HepG2 (cell line): Measurements from ENCODE around the gene LUC7L2. TPM values are rescaled to one million over a fixed set of nuclear protein-coding genes. Genes with fewer than 3 reads are reported as not detected.

Source experiments
- ADNP ChIP-seq: sonication (generic); formaldehyde crosslinking; IDR thresholded peaks from 2 replicates; pipeline ENCODE4 v1.4.0; 2020; ENCODE audit warnings: missing genetic modification reagents
- ARNT ChIP-seq: fragments of 450-650 bp; IDR thresholded peaks from 2 replicates; pipeline ENCODE4 v1.6.1; 2017
- ARNT2 ChIP-seq: sonication (generic); formaldehyde crosslinking; IDR thresholded peaks from 2 replicates; pipeline ENCODE4 v1.8.0; 2022; ENCODE audit warnings: mild to moderate bottlenecking, low read depth, missing genetic modification reagents, moderate library complexity
- ARNTL ChIP-seq: sonication (generic); formaldehyde crosslinking; IDR thresholded peaks from 2 replicates; pipeline ENCODE4 v1.4.0; 2020; ENCODE audit warnings: mild to moderate bottlenecking, missing genetic modification reagents
- CEBPB ChIP-seq: IDR thresholded peaks from 2 replicates; pipeline ENCODE4 v1.6.1; 2011; ENCODE audit warnings: low read depth, low read length, improper control_type of control experiment, borderline replicate concordance
- CREM ChIP-seq, 2 experiments: sonication (generic) in 1 of 2; formaldehyde crosslinking in 1 of 2; IDR thresholded peaks; 2 replicates each; pipeline versions ENCODE4 v1.4.0 to v1.6.1; 2016 to 2020; ENCODE audit warnings: antibody characterized with exemption in 1 of 2, mild to moderate bottlenecking in 1 of 2, missing genetic modification reagents in 1 of 2
- FOXA3 ChIP-seq: IDR thresholded peaks from 2 replicates; pipeline ENCODE4 v1.6.1; 2016; ENCODE audit warnings: missing genetic modification reagents, missing compliant biosample characterization
- HDAC6 ChIP-seq: fragments of 200-600 bp; sonication (generic); IDR thresholded peaks from 2 replicates; pipeline ENCODE4 v1.7.0; 2017; ENCODE audit warnings: mild to moderate bottlenecking, antibody characterized with exemption, low read length, low read depth
- HNRNPH1 ChIP-seq: fragments of 200-400 bp; formaldehyde crosslinking; optimal IDR thresholded peaks from 2 replicates; pipeline ENCODE3; 2017; ENCODE audit warnings: mild to moderate bottlenecking, low read depth, low read length
- IKZF4 ChIP-seq: sonication (generic); formaldehyde crosslinking; IDR thresholded peaks from 2 replicates; pipeline ENCODE4 v1.5.1; 2020; ENCODE audit warnings: borderline replicate concordance, mild to moderate bottlenecking, low read depth, missing genetic modification reagents; ENCODE audit errors: not compliant biosample characterization
- JARID2 ChIP-seq: sonication (generic); formaldehyde crosslinking; IDR thresholded peaks from 2 replicates; pipeline ENCODE4 v1.8.1; 2023; ENCODE audit warnings: missing genetic modification reagents, inconsistent platforms; ENCODE audit not compliant: insufficient replicate concordance
- JDP2 ChIP-seq: sonication (generic); formaldehyde crosslinking; IDR thresholded peaks from 2 replicates; pipeline ENCODE4 v1.8.1; 2022; ENCODE audit warnings: missing genetic modification reagents, borderline replicate concordance
- LCORL ChIP-seq, 2 experiments: fragments of 450-650 bp in 1 of 2; sonication (generic) in 1 of 2; formaldehyde crosslinking in 1 of 2; IDR thresholded peaks; 2 replicates each; pipeline versions ENCODE4 v1.5.0 to v1.6.1; 2017 to 2020; ENCODE audit warnings: antibody characterized with exemption in 1 of 2, missing genetic modification reagents in 1 of 2
- MED1 ChIP-seq: sonication (generic); formaldehyde crosslinking; IDR thresholded peaks from 2 replicates; pipeline ENCODE4 v1.4.0; 2020; ENCODE audit warnings: missing genetic modification reagents
- MTF2 ChIP-seq: sonication (generic); formaldehyde crosslinking; IDR thresholded peaks from 2 replicates; pipeline ENCODE4 v1.5.0; 2020; ENCODE audit warnings: missing genetic modification reagents, borderline replicate concordance
- MYNN ChIP-seq: sonication (generic); formaldehyde crosslinking; IDR thresholded peaks from 2 replicates; pipeline ENCODE4 v1.4.0; 2020; ENCODE audit warnings: mild to moderate bottlenecking, low read depth, missing genetic modification reagents
- NFE2 ChIP-seq: sonication (generic); formaldehyde crosslinking; IDR thresholded peaks from 2 replicates; pipeline ENCODE4 v1.4.0; 2020; ENCODE audit warnings: missing genetic modification reagents
- NR3C1 ChIP-seq: sonication (generic); formaldehyde crosslinking; IDR thresholded peaks from 2 replicates; pipeline ENCODE4 v1.4.0; 2020; ENCODE audit warnings: missing genetic modification reagents
- PHF8 ChIP-seq: sonication (generic); formaldehyde crosslinking; IDR thresholded peaks from 2 replicates; pipeline ENCODE4 v1.5.0; 2020; ENCODE audit warnings: missing genetic modification reagents
- RNF2 ChIP-seq: fragments of 450-650 bp; conservative IDR thresholded peaks from 2 replicates; pipeline ENCODE4 v1.6.1; 2016; ENCODE audit warnings: low read depth
- RXRA ChIP-seq: sonication (generic); formaldehyde crosslinking; IDR thresholded peaks from 2 replicates; pipeline ENCODE4 v1.5.1; 2020; ENCODE audit warnings: missing genetic modification reagents
- SATB2 ChIP-seq: sonication (generic); formaldehyde crosslinking; IDR thresholded peaks from 2 replicates; pipeline ENCODE4 v1.5.0; 2020; ENCODE audit warnings: missing genetic modification reagents
- SMAD3 ChIP-seq: sonication (generic); formaldehyde crosslinking; IDR thresholded peaks from 2 replicates; pipeline ENCODE4 v1.4.0; 2020; ENCODE audit warnings: missing genetic modification reagents
- STAT5B ChIP-seq: sonication (generic); formaldehyde crosslinking; IDR thresholded peaks from 2 replicates; pipeline ENCODE4 v1.4.0; 2020; ENCODE audit warnings: missing genetic modification reagents
- TBL1XR1 ChIP-seq: fragments of 150-350 bp; IDR thresholded peaks from 2 replicates; pipeline ENCODE4 v1.6.1; 2014; ENCODE audit warnings: borderline replicate concordance, low read length; ENCODE audit not compliant: partially characterized antibody
- TBX3 ChIP-seq: fragments of 450-650 bp; IDR thresholded peaks from 2 replicates; pipeline ENCODE4 v1.6.1; 2017; ENCODE audit warnings: antibody characterized with exemption, mild to moderate bottlenecking, inconsistent platforms, borderline replicate concordance
- ZNF143 ChIP-seq: sonication (generic); formaldehyde crosslinking; IDR thresholded peaks from 2 replicates; pipeline ENCODE4 v1.4.0; 2020; ENCODE audit warnings: missing genetic modification reagents
- ZNF251 ChIP-seq: sonication (generic); formaldehyde crosslinking; IDR thresholded peaks from 2 replicates; pipeline ENCODE4 v1.9.0; 2021; ENCODE audit warnings: mild to moderate bottlenecking, missing genetic modification reagents
- ZNF354B ChIP-seq: sonication (generic); formaldehyde crosslinking; IDR thresholded peaks from 2 replicates; pipeline ENCODE4 v1.8.0; 2022; ENCODE audit warnings: mild to moderate bottlenecking, missing genetic modification reagents
- ZNF644 ChIP-seq: IDR thresholded peaks from 2 replicates; pipeline ENCODE4 v1.6.1; 2016; ENCODE audit warnings: low read depth
- ZNF652 ChIP-seq: IDR thresholded peaks from 2 replicates; pipeline ENCODE4 v1.6.1; 2016; ENCODE audit warnings: low read depth, borderline replicate concordance
- ZNF7 ChIP-seq: IDR thresholded peaks from 2 replicates; pipeline ENCODE4 v1.6.1; 2016; ENCODE audit warnings: missing biosample characterization, missing genetic modification reagents
- polyA plus RNA-seq, 8 experiments: library from polyadenylated mRNA; depleted of rRNA in 3 of 8; stranded (reverse) in 7 of 8; unstranded in 1 of 8; fragments of >200 nt; fragmentation: Illumina TruSeq in 4 of 8; extraction: Trizol in 4 of 8; gene quantifications; 2 replicates each; pipeline versions ENCODE4 v1.2.1 to v1.2.3, GENCODE V29; 2011 to 2016; ENCODE audit warnings: low read depth in 4 of 8, missing spikeins in 1 of 8, mixed read lengths in 1 of 8; ENCODE audit not compliant: insufficient read depth in 1 of 8
- total RNA-seq, 5 experiments: library from RNA; depleted of rRNA; stranded (reverse); fragments of >200 nt; fragmentation: Illumina TruSeq; extraction: Trizol; gene quantifications; 2 replicates each; pipeline ENCODE4 v1.2.3, GENCODE V29; 2016; ENCODE audit warnings: low read depth in 1 of 5
- TF ChIP-seq, protein P1 (sequence below): sonication (generic); formaldehyde crosslinking; IDR thresholded peaks from 2 replicates; pipeline ENCODE4 v1.5.0; 2020; ENCODE audit warnings: missing genetic modification reagents, mild to moderate bottlenecking, borderline replicate concordance

Gene LUC7L2
- total and polyA plus RNA-seq, 2 of the 13 experiments (the other 11 are each of a cell fraction or from before 2014, with no cell fraction given) = 17.9 to 50.7 TPM

DNA sequence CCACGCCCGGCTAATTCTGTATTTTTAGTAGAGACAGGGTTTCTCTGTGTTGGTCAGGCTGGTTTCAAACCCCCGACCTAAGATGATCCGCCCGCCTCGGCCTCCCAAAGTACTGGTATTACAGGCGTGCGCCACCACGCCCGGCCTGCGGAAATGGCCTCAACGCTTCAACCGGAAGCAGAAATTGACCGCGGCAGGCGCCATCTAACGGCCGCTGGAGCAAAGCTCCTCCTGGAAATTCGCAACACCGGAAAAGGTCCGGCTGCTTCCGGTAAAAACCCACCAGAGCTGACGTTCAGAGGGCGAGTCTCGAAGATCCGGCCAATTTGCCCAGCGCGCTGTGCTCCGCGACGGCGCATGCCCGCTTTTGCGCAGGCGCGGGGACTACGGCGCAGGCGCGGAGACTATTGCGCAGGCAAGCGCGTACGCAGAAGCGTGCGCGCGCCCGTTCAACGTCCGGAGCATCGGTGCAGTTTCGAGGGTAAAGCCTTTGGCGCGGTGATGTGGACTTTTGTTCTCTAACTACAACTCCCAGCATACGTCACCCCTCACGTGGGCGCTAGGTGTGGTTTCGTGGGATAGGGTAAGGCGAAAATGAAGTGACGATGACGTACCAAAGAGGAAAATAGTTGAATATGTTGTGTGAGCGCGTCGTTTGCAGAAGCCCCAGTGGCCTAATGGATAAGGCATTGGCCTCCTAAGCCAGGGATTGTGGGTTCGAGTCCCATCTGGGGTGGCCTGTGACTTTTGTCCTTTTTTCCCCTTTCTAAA, 19.5 kb upstream of the LUC7L2 start (continued):
- 0 out of 2 replicates have a peak, but pooled peaks have one; percentile 76 for TF ChIP-seq ZNF251 (CRISPR knock-in tag)
- peak; percentile 81 for TF ChIP-seq ARNTL (CRISPR knock-in tag)
- TF ChIP-seq ZNF354B = 0 out of 2 replicates have a peak, but pooled peaks have one; percentile 51
- TF ChIP-seq MTF2 = no peak
- TF ChIP-seq, protein P1, sequence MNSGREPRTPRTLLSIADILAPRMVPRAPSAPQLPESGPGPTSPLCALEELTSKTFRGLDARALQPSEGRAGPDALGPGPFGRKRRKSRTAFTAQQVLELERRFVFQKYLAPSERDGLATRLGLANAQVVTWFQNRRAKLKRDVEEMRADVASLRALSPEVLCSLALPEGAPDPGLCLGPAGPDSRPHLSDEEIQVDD = peak; percentile 84; the same call in 1 of the 2 replicates
- TF ChIP-seq PHF8 (CRISPR knock-in tag) = peak; percentile 59
- no peak for TF ChIP-seq HDAC6
- TF ChIP-seq STAT5B (CRISPR knock-in tag) = peak; percentile 81
- no peak for TF ChIP-seq LCORL (IDR thresholded peaks at IDR 0.05)
- peak; percentile 37; the same call in 1 of the 2 replicates for TF ChIP-seq LCORL (CRISPR knock-in tag; IDR thresholded peaks at IDR 0.05)
- no peak for TF ChIP-seq ZNF644 (CRISPR knock-in tag)
- TF ChIP-seq FOXA3 (CRISPR knock-in tag) = peak; percentile 62
- TF ChIP-seq ZNF143 = peak; percentile 91
- no peak for TF ChIP-seq JARID2 (CRISPR knock-in tag)
- no peak for TF ChIP-seq NFE2
- TF ChIP-seq CREM (IDR thresholded peaks at IDR 0.05) = peak; percentile 96
- TF ChIP-seq CREM (CRISPR knock-in tag; IDR thresholded peaks at IDR 0.05) = peak; percentile 35; the same call in 1 of the 2 replicates
- TF ChIP-seq SATB2 (CRISPR knock-in tag) = 0 out of 2 replicates have a peak, but pooled peaks have one; percentile 31
- peak; percentile 75; the same call in 1 of the 2 replicates for TF ChIP-seq RXRA (CRISPR knock-in tag)
- 0 out of 2 replicates have a peak, but pooled peaks have one; percentile 5 for TF ChIP-seq ZNF7 (CRISPR knock-in tag)
- no peak for TF ChIP-seq TBL1XR1
- TF ChIP-seq JDP2 = no peak; the same call in 1 of the 2 replicates
- TF ChIP-seq MYNN (CRISPR knock-in tag) = no peak; the same call in 1 of the 2 replicates
- TF ChIP-seq ARNT = no peak
- TF ChIP-seq CEBPB = peak; percentile 94
- TF ChIP-seq RNF2 = peak; percentile 60
- peak; percentile 45 for TF ChIP-seq IKZF4 (CRISPR knock-in tag)
- TF ChIP-seq HNRNPH1 = no peak
- TF ChIP-seq TBX3 = peak; percentile 44; the same call in 1 of the 2 replicates
- peak; percentile 89 for TF ChIP-seq ADNP (CRISPR knock-in tag)
- peak; percentile 78 for TF ChIP-seq ARNT2 (CRISPR knock-in tag)
- no peak for TF ChIP-seq NR3C1 (CRISPR knock-in tag)
- TF ChIP-seq SMAD3 (CRISPR knock-in tag) = 0 out of 2 replicates have a peak, but pooled peaks have one; percentile 14
- TF ChIP-seq ZNF652 = 0 out of 2 replicates have a peak, but pooled peaks have one; percentile 3
- peak; percentile 66 for TF ChIP-seq MED1 (CRISPR knock-in tag)
